Hippocampal formation (tissue), 2 donors: ENCODE results near the gene OR10A6.

Experiments
- DNase-seq, 2 donors: peaks; one replicate each; lab custom pipeline; 2025; lab: John Stamatoyannopoulos, UW

OR10A6 gene

DNA sequence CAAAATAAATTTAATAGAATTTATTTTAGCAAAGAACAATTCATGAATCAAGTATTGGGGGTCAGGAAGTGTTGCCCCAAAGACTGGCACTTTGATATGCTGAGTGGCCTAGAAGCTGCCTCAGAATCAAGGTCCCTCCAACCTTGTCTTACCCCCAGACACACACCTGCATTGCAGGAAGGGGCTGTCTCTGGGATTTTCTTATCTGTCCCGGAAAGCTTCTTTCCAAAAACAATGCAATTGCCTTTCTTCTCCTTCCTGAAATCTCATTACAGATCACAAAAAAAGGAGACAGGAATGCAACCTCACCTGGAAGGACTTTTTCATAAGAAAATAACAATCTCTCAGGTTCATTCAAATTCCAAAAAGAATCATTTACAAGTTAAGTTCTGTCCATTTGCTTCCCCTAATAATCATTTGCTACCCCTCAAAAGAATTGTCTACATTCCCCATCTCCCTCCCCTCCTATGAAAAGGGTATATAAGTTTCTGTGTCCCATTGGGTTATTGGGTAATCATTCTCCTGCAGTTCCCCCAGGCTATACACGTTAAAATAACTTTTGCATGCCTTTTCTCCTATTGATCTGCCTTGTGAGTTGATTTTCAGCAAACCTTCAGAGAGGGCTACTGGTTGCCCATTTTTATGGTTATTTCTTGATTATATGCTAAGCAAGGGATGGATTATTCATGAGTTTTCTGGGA lies 21.3 kb downstream of the OR10A6 start:
- no peak for DNase-seq

GRCh38 chr11:7907121-7907520 lies 23.9 kb downstream of the OR10A6 start:
- no peak for DNase-seq

- DNase-seq: no peak
Observed at GRCh38 chr11:7906481-7906880, 24.6 kb downstream of the OR10A6 start.

- no peak for DNase-seq
Observed at GRCh38 chr11:7905961-7906429, 25.1 kb downstream of the OR10A6 start.

DNA sequence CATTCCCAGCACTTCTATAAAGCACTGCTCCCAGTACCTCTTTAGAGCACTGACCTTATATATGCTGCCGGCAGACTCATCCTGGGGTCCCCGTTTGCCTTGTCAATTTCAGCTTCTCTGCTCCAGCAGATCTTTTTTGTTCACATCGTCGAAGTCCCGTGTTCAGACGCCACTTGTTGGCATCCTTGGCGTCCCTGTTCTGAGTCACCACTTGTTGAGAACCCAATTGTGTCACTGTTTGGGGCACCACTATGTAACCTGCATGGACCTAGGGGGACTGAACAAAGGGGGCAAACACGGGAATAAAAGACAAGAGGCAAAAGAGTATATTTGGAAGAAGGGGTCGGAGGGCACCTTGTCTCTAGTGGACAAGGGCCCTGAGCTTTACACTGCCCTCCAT lies 25.5 kb downstream of the OR10A6 start:
- DNase-seq: no peak

GRCh38 chr11:7904917-7905316 lies 26.2 kb downstream of the OR10A6 start:
- no peak for DNase-seq

- no peak for DNase-seq
Observed at GRCh38 chr11:7903940-7904339, 27.1 kb downstream of the OR10A6 start.

GRCh38 chr11:7901319-7901854 lies 29.7 kb downstream of the OR10A6 start:
- no peak for DNase-seq

DNA sequence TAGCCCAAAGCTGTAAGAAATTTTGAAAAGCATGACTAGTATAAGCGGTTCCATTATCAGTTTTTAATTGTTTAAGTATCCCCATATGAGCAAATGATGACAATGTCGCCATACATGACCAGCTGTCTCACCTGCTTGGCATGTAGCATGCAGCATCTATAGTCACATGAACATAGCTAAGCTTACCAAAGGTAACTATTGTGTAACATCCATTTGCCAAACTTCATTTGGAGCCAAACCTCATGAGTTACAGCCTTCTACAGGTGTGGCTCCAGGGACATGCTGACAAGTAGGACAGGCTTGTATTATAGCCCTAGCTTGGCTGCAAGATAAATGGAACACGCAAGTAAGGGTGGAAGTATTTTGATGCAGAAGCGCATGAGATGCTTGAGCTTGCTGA lies 30.4 kb downstream of the OR10A6 start:
- DNase-seq: no peak

DNA sequence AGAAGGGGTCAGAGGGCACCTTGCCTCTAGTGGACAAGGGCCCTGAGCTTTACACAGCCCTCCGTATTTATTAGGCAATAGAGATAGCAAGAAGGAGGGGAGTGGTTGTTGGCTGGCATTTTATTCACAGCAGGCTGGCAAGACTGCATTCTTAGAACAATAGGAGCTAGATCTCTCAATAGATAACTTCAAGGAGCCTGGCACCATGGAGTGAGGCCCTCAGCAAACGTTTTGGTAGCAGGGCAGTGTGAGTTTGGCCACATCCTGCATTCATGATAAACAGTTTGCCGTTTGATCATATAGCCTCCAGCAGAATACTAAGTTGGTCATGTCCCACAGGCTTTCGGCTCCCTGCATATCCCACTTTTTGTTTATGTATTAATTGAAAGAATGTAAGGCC lies 31.6 kb downstream of the OR10A6 start:
- DNase-seq: no peak

GRCh38 chr11:7898666-7899283 lies 32.3 kb downstream of the OR10A6 start:
- DNase-seq: no peak

DNA sequence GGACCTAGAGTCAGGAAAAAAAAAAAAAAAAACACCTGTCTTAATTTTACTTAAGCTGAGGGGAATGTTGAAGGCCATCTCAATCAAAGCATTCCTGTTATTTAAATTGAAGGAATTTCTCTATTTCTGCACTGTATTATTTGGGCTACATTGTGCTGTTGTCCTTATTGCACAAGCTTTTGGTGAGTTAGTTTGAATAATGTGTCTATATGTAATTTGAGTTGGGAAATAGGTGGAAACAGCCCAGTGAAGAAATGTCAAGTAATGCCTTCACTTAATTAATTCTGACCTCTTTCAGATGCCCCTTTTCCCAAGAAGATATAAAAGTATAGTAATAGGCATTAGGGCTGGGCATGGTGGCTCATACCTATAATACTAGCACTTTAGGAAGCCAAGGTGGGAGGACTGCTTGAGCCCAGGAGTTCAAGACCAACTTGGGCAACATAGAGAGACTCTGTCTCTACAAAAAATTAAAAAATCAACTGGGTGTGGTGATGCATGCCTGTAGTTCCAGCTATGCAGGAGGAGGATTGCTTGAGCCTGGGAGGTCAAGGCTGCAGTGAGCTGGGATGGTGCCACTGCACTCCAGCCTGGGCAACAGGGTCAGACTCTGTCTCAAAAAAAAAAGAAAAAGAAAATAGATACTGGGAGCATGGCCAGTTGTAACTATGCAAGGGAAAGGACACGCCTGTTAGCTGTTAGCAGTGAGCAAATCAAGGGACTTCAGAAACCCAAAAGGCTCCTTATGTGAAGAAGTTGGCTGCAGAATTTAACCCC lies 34.9 kb downstream of the OR10A6 start:
- no peak for DNase-seq

- no peak for DNase-seq
Observed at GRCh38 chr11:7894251-7894650, 36.8 kb downstream of the OR10A6 start.

- DNase-seq: no peak
Observed at GRCh38 chr11:7893796-7894195, 37.3 kb downstream of the OR10A6 start.

GRCh38 chr11:7892840-7893254 lies 38.2 kb downstream of the OR10A6 start:
- DNase-seq: peak in 1 of 2 donors; percentile 72

- DNase-seq: no peak
Observed at GRCh38 chr11:7892059-7892699, 38.9 kb downstream of the OR10A6 start.

DNA sequence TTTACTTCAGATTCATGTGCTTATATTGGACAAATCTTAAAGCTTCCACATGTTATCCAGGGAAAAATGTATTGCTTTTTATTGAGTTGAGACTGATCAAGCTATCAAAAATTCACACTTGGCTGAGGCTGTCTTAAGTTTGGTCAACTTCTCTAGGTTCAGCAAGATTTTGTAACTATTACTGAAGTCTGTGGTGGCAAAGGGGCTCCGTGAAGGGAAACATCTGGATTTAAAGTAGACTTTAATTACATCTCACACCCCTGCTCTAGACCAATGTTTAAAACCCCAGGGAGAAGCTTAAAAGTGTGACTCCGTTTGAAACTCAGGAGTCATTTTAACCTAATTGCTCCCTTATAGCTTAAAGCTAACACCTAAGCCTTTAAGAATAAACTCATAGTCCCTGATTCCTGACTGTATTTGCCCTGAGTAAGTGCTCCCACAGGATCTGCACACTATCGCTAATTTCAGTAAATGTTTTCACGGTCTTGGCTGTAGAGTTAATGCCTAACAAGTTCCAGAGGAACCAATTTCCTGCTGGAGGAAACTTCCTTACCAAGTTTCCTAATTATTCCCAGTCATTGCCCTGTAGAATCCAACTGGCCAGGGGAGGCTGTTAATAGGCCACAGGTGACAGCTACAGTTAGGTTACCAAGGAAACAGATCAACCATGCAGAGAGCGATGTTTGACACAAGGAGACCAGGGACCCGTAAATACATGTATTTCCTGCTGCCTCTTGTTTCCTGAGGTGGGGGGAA lies 40.5 kb downstream of the OR10A6 start:
- DNase-seq: no peak

DNA sequence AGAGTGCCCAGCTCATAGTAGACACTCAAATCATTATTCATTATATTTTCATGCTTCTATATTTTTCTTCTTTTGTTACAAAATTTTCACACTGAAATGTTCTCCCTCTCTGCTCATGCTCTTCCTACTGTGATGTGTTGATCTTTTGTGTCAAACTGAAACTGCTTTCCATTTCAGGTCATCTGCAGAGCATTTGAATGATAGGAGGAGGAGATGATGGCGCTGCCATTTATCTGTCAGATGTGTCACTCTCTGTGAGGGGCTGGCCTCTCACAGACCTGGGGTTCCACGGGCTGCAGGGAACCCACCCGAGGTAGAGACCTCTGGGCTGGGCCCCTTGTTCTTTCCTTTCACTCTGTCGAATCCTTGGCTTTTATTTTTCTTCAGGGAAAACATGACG lies 41.1 kb downstream of the OR10A6 start:
- no peak for DNase-seq

DNA sequence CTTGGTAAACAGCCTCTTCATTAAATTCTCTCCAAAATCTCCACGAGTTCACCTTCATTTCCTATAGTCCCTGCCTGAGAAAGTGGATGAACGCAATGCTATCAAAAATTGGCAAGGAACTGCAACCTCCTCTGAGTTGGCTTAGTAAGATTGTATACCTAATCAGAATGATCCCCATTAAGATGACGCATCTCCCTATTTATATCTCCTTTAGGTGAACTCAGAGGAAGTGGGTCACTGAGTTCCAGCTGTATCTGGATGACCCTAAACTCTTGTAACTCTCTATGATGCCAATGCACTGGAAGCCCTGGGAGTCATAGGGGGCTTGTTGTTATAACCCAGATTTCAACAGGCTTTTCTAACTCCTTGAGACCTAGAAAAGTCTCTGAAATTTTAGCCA lies 48.2 kb downstream of the OR10A6 start:
- DNase-seq: no peak
